B cell (primary cell): ENCODE results near the gene HLCS. TPM values are rescaled to one million over a fixed set of nuclear protein-coding genes. Genes with fewer than 3 reads are reported as not detected.

Source experiments
- ATAC-seq: fragments of 200-7000 bp; cut with Tn5 transposase; one replicate; pipeline ENCODE4 v1.10.0; 2021; ENCODE audit warnings: low read depth, mild to moderate bottlenecking, moderate number of reproducible peaks, moderate library complexity
- CTCF ChIA-PET: fragments of 350-600 bp; sonication (Branson Sonifier 250); formaldehyde crosslinking; loops from one replicate; lab custom pipeline; 2021; ENCODE audit warnings: antibody characterized with exemption, inconsistent platforms; lab: Charles Lee
- POLR2A ChIA-PET: fragments of 350-600 bp; sonication (Branson Sonifier 250); formaldehyde crosslinking; loops from one replicate; lab custom pipeline; 2021; ENCODE audit warnings: antibody characterized with exemption; lab: Charles Lee
- DNase-seq: peaks from one replicate; pipeline ENCODE4 v3.0.0; 2013
- H2AFZ ChIP-seq: 2 replicates; pipeline ENCODE4 v1.6.1; 2012; ENCODE audit warnings: mild to moderate bottlenecking, low read depth, low read length; ENCODE audit not compliant: insufficient read depth, poor library complexity, severe bottlenecking
- H3K27ac ChIP-seq, 2 donors: 1 replicate in 1 of 2; 2 replicates in 1 of 2; pipeline ENCODE4 v1.5.1; 2012 to 2013; ENCODE audit warnings: low read length in 2 of 2, mild to moderate bottlenecking in 2 of 2, moderate library complexity in 1 of 2
- H3K27me3 ChIP-seq, 4 experiments: fragments of 200-600 bp in 1 of 4; sonication (generic) in 1 of 4; replicated peaks in 1 of 4; 1 replicate in 2 of 4; 2 replicates in 2 of 4; pipeline versions ENCODE4 v1.6.1 to v1.7.0; 2013 to 2016; ENCODE audit warnings: low read length in 3 of 4, mild to moderate bottlenecking in 2 of 4, mixed read lengths in 1 of 4, moderate library complexity in 1 of 4; ENCODE audit not compliant: insufficient read depth in 4 of 4, control insufficient read depth in 3 of 4; ENCODE audit errors: control extremely low read depth in 1 of 4
- H3K36me3 ChIP-seq, 2 experiments: replicated peaks in 1 of 2; 1 replicate in 1 of 2; 2 replicates in 1 of 2; pipeline versions ENCODE4 v1.6.1 to v1.7.1; 2013; ENCODE audit warnings: low read length in 1 of 2; ENCODE audit not compliant: insufficient read depth in 2 of 2, control insufficient read depth in 1 of 2; ENCODE audit errors: control extremely low read depth in 1 of 2, extremely low read depth in 1 of 2
- H3K4me1 ChIP-seq, 2 donors: fragments of 200-600 bp in 1 of 2; sonication (generic) in 1 of 2; 1 replicate in 1 of 2; 2 replicates in 1 of 2; pipeline versions ENCODE4 v1.5.1 to v1.6.1; 2013 to 2017; ENCODE audit warnings: low read length in 2 of 2; ENCODE audit not compliant: control insufficient read depth in 2 of 2, insufficient read depth in 2 of 2
- H3K4me2 ChIP-seq: replicated peaks from 2 replicates; pipeline ENCODE3; 2012; ENCODE audit warnings: mild to moderate bottlenecking, low read depth, low read length; ENCODE audit not compliant: poor library complexity, severe bottlenecking
- H3K4me3 ChIP-seq, 5 experiments: fragments of 200-600 bp in 1 of 5; sonication (generic) in 1 of 5; 1 replicate in 3 of 5; 2 replicates in 2 of 5; pipeline versions ENCODE4 v1.5.1 to v1.7.0; 2011 to 2016; ENCODE audit warnings: low read length in 4 of 5, mild to moderate bottlenecking in 4 of 5, low read depth in 2 of 5, control low read depth in 1 of 5, moderate library complexity in 1 of 5; ENCODE audit not compliant: insufficient read depth in 1 of 5; ENCODE audit errors: control extremely low read depth in 1 of 5, extremely low read depth in 1 of 5
- H3K79me2 ChIP-seq: fragments of 200-600 bp; sonication (generic); one replicate; pipeline ENCODE4 v1.6.0; 2016; ENCODE audit warnings: low read length; ENCODE audit not compliant: control insufficient read depth, insufficient read depth
- H3K9ac ChIP-seq: fragments of 200-600 bp; sonication (generic); 2 replicates; pipeline ENCODE4 v1.6.1; 2017; ENCODE audit warnings: mild to moderate bottlenecking, low read length, moderate library complexity
- H3K9me3 ChIP-seq, 3 donors: one replicate each; pipeline versions ENCODE4 v1.6.1 to v1.7.1; 2013; ENCODE audit warnings: low read length in 2 of 3; ENCODE audit not compliant: control insufficient read depth in 2 of 3, insufficient read depth in 1 of 3; ENCODE audit errors: control extremely low read depth in 1 of 3
- H4K20me1 ChIP-seq: 2 replicates; pipeline ENCODE4 v1.6.0; 2012; ENCODE audit warnings: mild to moderate bottlenecking, low read length; ENCODE audit not compliant: insufficient read depth, control insufficient read depth, poor library complexity, severe bottlenecking
- H3K27ac Mint-ChIP-seq: one replicate; pipeline ENCODE4 v1.8.0; 2021; ENCODE audit warnings: mixed read lengths
- H3K27me3 Mint-ChIP-seq: one replicate; pipeline ENCODE4 v1.8.0; 2021; ENCODE audit warnings: mixed read lengths
- H3K4me1 Mint-ChIP-seq: one replicate; pipeline ENCODE4 v1.8.0; 2021; ENCODE audit warnings: mixed read lengths
- H3K4me3 Mint-ChIP-seq: one replicate; pipeline ENCODE4 v1.8.0; 2021; ENCODE audit warnings: mixed read lengths
- H3K9me3 Mint-ChIP-seq: one replicate; pipeline ENCODE4 v1.8.0; 2022; ENCODE audit warnings: mixed read lengths; ENCODE audit not compliant: insufficient read depth
- CTCF ChIP-seq: fragments of 200-600 bp; IDR thresholded peaks from one replicate; pipeline ENCODE4 v1.8.0; 2022; ENCODE audit warnings: antibody characterized with exemption, mild to moderate bottlenecking
- EZH2 ChIP-seq: IDR thresholded peaks from 2 replicates; pipeline ENCODE4 v1.6.1; 2012; ENCODE audit warnings: borderline replicate concordance, low read depth, mild to moderate bottlenecking, moderate library complexity, low read length; ENCODE audit not compliant: insufficient read depth, poor library complexity, severe bottlenecking
- WGBS: methylation state at CpG from one replicate; pipeline ENCODE4 v1.1.5; 2013; ENCODE audit warnings: missing lambda C conversion rate; ENCODE audit not compliant: insufficient coverage; 5-methylcytosine and 5-hydroxymethylcytosine counted together
- intact Hi-C: fragments of 100-400 bp; cut with micrococcal nuclease; formaldehyde crosslinking; loops from one replicate; pipeline ENCODE4 v1.10.0; 2022
- polyA plus RNA-seq: library from polyadenylated mRNA; depleted of rRNA; stranded (reverse); fragments of >200 nt; gene quantifications from 2 replicates; pipeline ENCODE4 v1.2.3, GENCODE V29; 2012
- total RNA-seq, 2 donors: library from RNA; stranded (reverse); fragments of 120-200 nt in 1 of 2; gene quantifications; 1 replicate in 1 of 2; 2 replicates in 1 of 2; pipeline versions ENCODE4 v1.2.3 to v1.2.4, GENCODE V29; 2013 to 2022

Gene HLCS
- total and polyA plus RNA-seq, 2 donors (not counting 1 experiment from before 2014, with no cell fraction given), result 4.4 to 14.7 TPM

GRCh38 chr21:36710729-36711048, 255.8 kb downstream of the HLCS start:
- ChIA-PET CTCF (no interaction called here), POLR2A (no interaction called here)
- Histone ChIP-seq H4K20me1 (no peaks in the 10 kb centered on the region), H2AFZ (no peak overlapping the region), H3K4me1 (peaks cover 9 to 13% of the 10 kb centered on the region in 2 donors), H3K9me3 (no peaks in the 10 kb centered on the region), H3K9ac (no peak overlapping the region), H3K36me3 (no peaks in the 10 kb centered on the region), H3K27ac (no peak overlapping the region), H3K27me3 (peaks cover 0 to 64% (median 45%) of the 10 kb centered on the region in 4 experiments), H3K4me2 (no peak overlapping the region), H3K79me2 (no peaks in the 10 kb centered on the region), H3K4me3 (no peak overlapping the region)
- TF ChIP-seq CTCF, result no peak
- TF ChIP-seq EZH2, result no peak
- no peak overlapping the region for H3K4me3 Mint-ChIP-seq
- no peak overlapping the region for H3K27ac Mint-ChIP-seq
- WGBS, result no CpG with 5 or more reads among the region's 13 CpGs
- peaks cover 15% of the 10 kb centered on the region for H3K4me1 Mint-ChIP-seq
- H3K9me3 Mint-ChIP-seq, result no peaks in the 10 kb centered on the region
- intact Hi-C loops, result no loop called here
- DNase-seq, result no peak
- H3K27me3 Mint-ChIP-seq, result peaks cover 77% of the 10 kb centered on the region
- ATAC-seq, result no peak

- Histone ChIP-seq H3K4me3 (no peak overlapping the region), H3K9me3 (no peaks in the 10 kb centered on the region), H3K4me2 (no peak overlapping the region), H3K27me3 (peaks cover 0 to 70% (median 48%) of the 10 kb centered on the region in 4 experiments), H2AFZ (no peak overlapping the region), H3K4me1 (peaks cover 9 to 13% of the 10 kb centered on the region in 2 donors), H3K9ac (no peak overlapping the region), H3K36me3 (no peaks in the 10 kb centered on the region), H3K79me2 (no peaks in the 10 kb centered on the region), H3K27ac (no peak overlapping the region), H4K20me1 (no peaks in the 10 kb centered on the region)
- ATAC-seq (no peak), DNase-seq (no peak)
- POLR2A ChIA-PET, result no interaction called here
- Mint-ChIP-seq H3K27ac (no peak overlapping the region), H3K9me3 (no peaks in the 10 kb centered on the region), H3K4me1 (peaks cover 16% of the 10 kb centered on the region), H3K27me3 (peaks cover 81% of the 10 kb centered on the region), H3K4me3 (no peak overlapping the region)
- TF ChIP-seq EZH2, result no peak
- no peak for TF ChIP-seq CTCF
- CTCF ChIA-PET, result no interaction called here
- WGBS, result 21% methylated on average over 30 of the region's 38 CpGs
- intact Hi-C loops, result no loop called here
Observed at GRCh38 chr21:36709868-36710728, 256.4 kb downstream of the HLCS start.
